Hepatocyte (in vitro differentiated cells): ENCODE results near the gene CHSY3.

Experiments used
- EZH2phosphoT487 ChIP-seq: fragments of 200-600 bp; sonication (generic); IDR thresholded peaks from one replicate; pipeline ENCODE4 v1.6.1; 2018; ENCODE audit warnings: antibody characterized with exemption, mild to moderate bottlenecking, low read depth, moderate library complexity; ENCODE audit not compliant: unreplicated experiment, severe bottlenecking
- TF ChIP-seq, protein P1 (sequence below): fragments of 200-600 bp; sonication (generic); IDR thresholded peaks from 2 replicates; pipeline ENCODE4 v1.5.1; 2016; ENCODE audit warnings: antibody characterized with exemption, mild to moderate bottlenecking; ENCODE audit not compliant: poor library complexity

DNA sequence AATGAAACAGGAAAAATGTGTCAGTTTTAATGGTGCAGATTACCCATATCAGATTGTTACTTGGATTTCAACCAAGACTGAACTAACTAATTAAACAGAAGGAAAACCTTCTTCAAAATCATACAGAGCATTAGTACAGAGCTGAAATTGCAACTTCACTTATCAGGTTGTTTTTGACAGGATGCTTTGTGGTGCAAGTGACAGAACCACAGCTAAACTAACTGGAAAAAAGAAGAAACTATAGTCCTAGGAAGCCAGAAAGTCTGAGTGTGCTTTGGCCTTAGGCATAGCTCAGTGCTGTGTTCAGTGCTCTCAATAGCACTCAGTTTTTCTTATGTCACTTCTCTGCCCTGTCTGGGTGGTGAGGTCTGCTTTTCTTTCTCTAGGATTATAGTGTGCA lies 267.4 kb downstream of the CHSY3 start:
- TF ChIP-seq, protein P1, sequence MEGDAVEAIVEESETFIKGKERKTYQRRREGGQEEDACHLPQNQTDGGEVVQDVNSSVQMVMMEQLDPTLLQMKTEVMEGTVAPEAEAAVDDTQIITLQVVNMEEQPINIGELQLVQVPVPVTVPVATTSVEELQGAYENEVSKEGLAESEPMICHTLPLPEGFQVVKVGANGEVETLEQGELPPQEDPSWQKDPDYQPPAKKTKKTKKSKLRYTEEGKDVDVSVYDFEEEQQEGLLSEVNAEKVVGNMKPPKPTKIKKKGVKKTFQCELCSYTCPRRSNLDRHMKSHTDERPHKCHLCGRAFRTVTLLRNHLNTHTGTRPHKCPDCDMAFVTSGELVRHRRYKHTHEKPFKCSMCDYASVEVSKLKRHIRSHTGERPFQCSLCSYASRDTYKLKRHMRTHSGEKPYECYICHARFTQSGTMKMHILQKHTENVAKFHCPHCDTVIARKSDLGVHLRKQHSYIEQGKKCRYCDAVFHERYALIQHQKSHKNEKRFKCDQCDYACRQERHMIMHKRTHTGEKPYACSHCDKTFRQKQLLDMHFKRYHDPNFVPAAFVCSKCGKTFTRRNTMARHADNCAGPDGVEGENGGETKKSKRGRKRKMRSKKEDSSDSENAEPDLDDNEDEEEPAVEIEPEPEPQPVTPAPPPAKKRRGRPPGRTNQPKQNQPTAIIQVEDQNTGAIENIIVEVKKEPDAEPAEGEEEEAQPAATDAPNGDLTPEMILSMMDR: no peak
- no peak for TF ChIP-seq EZH2phosphoT487
